Adrenal gland (tissue), 12 donors: ENCODE data around the gene ZNF436. TPM values are rescaled to one million over a fixed set of nuclear protein-coding genes. Genes with fewer than 3 reads are reported as not detected.
A peak's percentile ranks its signal among the peaks of the same experiment; 100 is the strongest.
"Not testable (repeated sequence)": the region's sequence is repeated elsewhere in the genome, so short reads cannot be mapped to it uniquely, and the experiment has no call there.

Experiments
- DNase-seq, 7 donors: peaks; one replicate each; pipeline ENCODE4 v3.0.0-alpha.2; 2019 to 2020
- H3K27ac ChIP-seq, 5 donors: fragments of 200-600 bp; sonication (generic) in 4 of 5; 1 replicate in 3 of 5; 2 replicates in 2 of 5; pipeline versions ENCODE4 v1.5.1 to v1.8.0; 2016 to 2020; ENCODE audit warnings: mild to moderate bottlenecking in 1 of 5
- H3K27me3 ChIP-seq: fragments of 200-600 bp; 2 replicates; pipeline ENCODE4 v1.8.0; 2021
- H3K36me3 ChIP-seq, 2 donors: fragments of 200-600 bp; replicated peaks in 1 of 2; 1 replicate in 1 of 2; 2 replicates in 1 of 2; pipeline versions ENCODE4 v1.5.1 to v1.8.0; 2018 to 2022
- H3K4me1 ChIP-seq, 2 donors: fragments of 200-600 bp; replicated peaks in 1 of 2; 1 replicate in 1 of 2; 2 replicates in 1 of 2; pipeline versions ENCODE4 v1.5.1 to v1.8.0; 2018 to 2021
- H3K4me3 ChIP-seq, 4 donors: fragments of 200-600 bp; sonication (generic) in 3 of 4; one replicate each; pipeline ENCODE4 v1.5.1; 2016 to 2018
- H3K9me3 ChIP-seq, 3 donors: fragments of 200-600 bp; sonication (generic) in 1 of 3; replicated peaks in 1 of 3; 1 replicate in 2 of 3; 2 replicates in 1 of 3; pipeline versions ENCODE4 v1.5.1 to v1.8.0; 2016 to 2021
- CTCF ChIP-seq, 6 experiments: fragments of 450-650 bp in 4 of 6; fragments of 200-600 bp in 2 of 6; sonication (generic) in 1 of 6; IDR thresholded peaks; 1 replicate in 5 of 6; 2 replicates in 1 of 6; pipeline versions ENCODE4 v1.5.1 to v1.8.0; 2016 to 2021; ENCODE audit warnings: antibody characterized with exemption in 6 of 6, mild to moderate bottlenecking in 2 of 6, moderate library complexity in 1 of 6
- POLR2A ChIP-seq, 2 donors: fragments of 450-650 bp; IDR thresholded peaks; one replicate each; pipeline ENCODE4 v1.6.1; 2017; ENCODE audit warnings: antibody characterized with exemption in 2 of 2, mild to moderate bottlenecking in 2 of 2, moderate library complexity in 1 of 2
- WGBS, 4 donors: extraction: QIAGEN DNeasy Blood & Tissue Kit in 2 of 4; methylation state at CpG; one replicate each; pipeline versions ENCODE4 v1.1.5 to v1.1.7; 2013 to 2017; 5-methylcytosine and 5-hydroxymethylcytosine counted together
- intact Hi-C, 2 donors: fragments of 100-400 bp; cut with DNase I; formaldehyde crosslinking; loops; one replicate each; pipeline versions ENCODE4 v1.14.1 to v1.15.0; 2022 to 2023
- polyA plus RNA-seq, 3 donors: library from polyadenylated mRNA; stranded (reverse); fragments of 200-250 nt in 2 of 3; fragments of 350-450 nt in 1 of 3; fragmentation: Illumina TruSeq in 1 of 3; extraction: RNeasy Lipid Tissue Mini Kit (QIAGEN cat#74804) in 1 of 3; gene quantifications; one replicate each; pipeline ENCODE4 v1.2.3, GENCODE V29; 2013 to 2014
- total RNA-seq, 9 donors: library from RNA; depleted of rRNA in 4 of 9; stranded (reverse); fragments of >200 nt in 4 of 9; fragments of 120-200 nt in 1 of 9; fragmentation: NEBNext Ultra II Directional in 1 of 9; extraction: Animal tissue kit (Norgen Biotek cat#: 25700) in 1 of 9; gene quantifications; one replicate each; pipeline versions ENCODE4 v1.1.0 to v1.2.4, GENCODE V29; 2013 to 2023
- donor health status: healthy with polysubstance abuse.
- donor health status: Bipolar disorder and iron deficiency.
- donor health status: DM: yes; HTN: yes; CAD: no.
- donor health status: DM: no; HTN: no; CAD: no.
- donor health status: DM: no; HTN: no; CAD: no.
- donor health status: DM: yes; HTN: yes; CAD: no.

Gene ZNF436
- total and polyA plus RNA-seq, 12 donors, result 7.8 to 43.7 (median 20.2) TPM

- Histone ChIP-seq H3K27me3 (no peaks in the 10 kb centered on the region), H3K4me1 (peaks cover 10 to 28% of the 10 kb centered on the region in 2 donors), H3K36me3 (peaks cover 0 to 8% of the 10 kb centered on the region in 2 donors), H3K9me3 (no peaks in the 10 kb centered on the region), H3K27ac (no peak overlapping the region), H3K4me3 (no peak overlapping the region)
- no peak for TF ChIP-seq POLR2A (IDR thresholded peaks at IDR 0.05)
- TF ChIP-seq CTCF (IDR thresholded peaks at IDR 0.05), result no peak
- WGBS, 4 donors, result 83 to 90% (median 88%) methylated on average over 5 of the region's 5 CpGs
- DNase-seq, result no peak
- intact Hi-C loops, result no loop called here
Observed at GRCh38 chr1:23381233-23381885, 11.7 kb upstream of the ZNF436 start.

GRCh38 chr1:23380719-23381118 is 11.1 kb upstream of the ZNF436 start:
- no peak overlapping the region for H3K4me3 ChIP-seq
- H3K4me1 ChIP-seq, result peaks cover 10 to 28% of the 10 kb centered on the region in 2 donors
- TF ChIP-seq POLR2A (IDR thresholded peaks at IDR 0.05) (no peak), CTCF (IDR thresholded peaks at IDR 0.05) (no peak)
- H3K9me3 ChIP-seq, result no peaks in the 10 kb centered on the region
- H3K27me3 ChIP-seq, result no peaks in the 10 kb centered on the region
- H3K27ac ChIP-seq, result no peak overlapping the region
- no peak for DNase-seq
- whole genome bisulfite sequencing, 4 donors, result 57 to 79% (median 61%) methylated on average over 4 to 5 of the region's 5 CpGs
- intact Hi-C loops, result no loop called here
- peaks cover 0 to 7% of the 10 kb centered on the region in 2 donors for H3K36me3 ChIP-seq

GRCh38 chr1:23380236-23380635 is 10.6 kb upstream of the ZNF436 start:
- H3K36me3 ChIP-seq, H3K9me3 ChIP-seq, H3K27me3 ChIP-seq, H3K4me3 ChIP-seq, H3K27ac ChIP-seq, intact Hi-C loops: not testable (repeated sequence)
- H3K4me1 ChIP-seq, result peaks cover 10 to 28% of the 10 kb centered on the region in 2 donors
- WGBS, 4 donors, result 55 to 64% (median 60%) methylated on average over 4 of the region's 4 CpGs
- peak in 1 of 7 donors; percentile 14 for DNase-seq

GRCh38 chr1:23376890-23377811 is 7.5 kb upstream of the ZNF436 start:
- H3K4me1 ChIP-seq, result peaks cover 14 to 25% of the 10 kb centered on the region in 2 donors
- intact Hi-C loops, result no loop called here
- H3K36me3 ChIP-seq, result peaks cover 0 to under 1% of the 10 kb centered on the region in 2 donors
- H3K9me3 ChIP-seq, result no peaks in the 10 kb centered on the region
- H3K4me3 ChIP-seq, result no peak overlapping the region
- 31 to 37% (median 32%) methylated on average over 19 of the region's 19 CpGs for WGBS, 4 donors
- peak overlapping the region; percentile 19 to 88 (median 77) for H3K27ac ChIP-seq
- peak in 1 of 2 donors; percentile 12 for TF ChIP-seq POLR2A (IDR thresholded peaks at IDR 0.05)
- TF ChIP-seq CTCF (IDR thresholded peaks at IDR 0.05), result no peak
- no peaks in the 10 kb centered on the region for H3K27me3 ChIP-seq
- DNase-seq, result peak in 6 of 7 donors; percentile 52 to 84 (median 64)

- H3K9me3 ChIP-seq, DNase-seq, H3K36me3 ChIP-seq, H3K27ac ChIP-seq, H3K27me3 ChIP-seq, intact Hi-C loops, H3K4me3 ChIP-seq: not testable (repeated sequence)
- 92 to 93% (median 92%) methylated on average over 12 of the region's 12 CpGs for WGBS, 4 donors
- peaks cover 32 to 49% of the 10 kb centered on the region in 2 donors for H3K4me1 ChIP-seq
Observed at GRCh38 chr1:23374079-23374735, 4.6 kb upstream of the ZNF436 start.
